PFSK-1 (cell line): Measurements from ENCODE around the gene LRBA.

ENCODE experiments used
- FOXP2 ChIP-seq: optimal IDR thresholded peaks from 2 replicates; pipeline ENCODE3; 2011; ENCODE audit warnings: borderline replicate concordance, control low read depth, inconsistent platforms; ENCODE audit not compliant: insufficient read depth; ENCODE audit errors: extremely low read length, extremely low read depth
- POLR2AphosphoS5 ChIP-seq: IDR thresholded peaks from 2 replicates; pipeline ENCODE4 v1.6.1; 2012; ENCODE audit warnings: low read depth, mild to moderate bottlenecking, control low read depth, low read length, moderate library complexity
- SIN3A ChIP-seq: IDR thresholded peaks from 2 replicates; pipeline ENCODE4 v1.6.1; 2012; ENCODE audit warnings: mild to moderate bottlenecking, low read length, moderate library complexity, borderline replicate concordance; ENCODE audit not compliant: insufficient read depth
- TAF1 ChIP-seq: IDR thresholded peaks from 2 replicates; pipeline ENCODE4 v1.6.1; 2012; ENCODE audit warnings: low read length, control low read depth, borderline replicate concordance; ENCODE audit not compliant: insufficient read depth
- TF ChIP-seq, protein P1 (sequence below), 2 experiments: IDR thresholded peaks; 2 replicates each; pipeline versions ENCODE4 v1.6.1 to v1.8.0; 2011 to 2012; ENCODE audit warnings: low read depth in 2 of 2, low read length in 2 of 2, control low read depth in 1 of 2, inconsistent platforms in 1 of 2, mild to moderate bottlenecking in 1 of 2, moderate library complexity in 1 of 2; ENCODE audit not compliant: insufficient read depth in 1 of 2

The LRBA gene

DNA sequence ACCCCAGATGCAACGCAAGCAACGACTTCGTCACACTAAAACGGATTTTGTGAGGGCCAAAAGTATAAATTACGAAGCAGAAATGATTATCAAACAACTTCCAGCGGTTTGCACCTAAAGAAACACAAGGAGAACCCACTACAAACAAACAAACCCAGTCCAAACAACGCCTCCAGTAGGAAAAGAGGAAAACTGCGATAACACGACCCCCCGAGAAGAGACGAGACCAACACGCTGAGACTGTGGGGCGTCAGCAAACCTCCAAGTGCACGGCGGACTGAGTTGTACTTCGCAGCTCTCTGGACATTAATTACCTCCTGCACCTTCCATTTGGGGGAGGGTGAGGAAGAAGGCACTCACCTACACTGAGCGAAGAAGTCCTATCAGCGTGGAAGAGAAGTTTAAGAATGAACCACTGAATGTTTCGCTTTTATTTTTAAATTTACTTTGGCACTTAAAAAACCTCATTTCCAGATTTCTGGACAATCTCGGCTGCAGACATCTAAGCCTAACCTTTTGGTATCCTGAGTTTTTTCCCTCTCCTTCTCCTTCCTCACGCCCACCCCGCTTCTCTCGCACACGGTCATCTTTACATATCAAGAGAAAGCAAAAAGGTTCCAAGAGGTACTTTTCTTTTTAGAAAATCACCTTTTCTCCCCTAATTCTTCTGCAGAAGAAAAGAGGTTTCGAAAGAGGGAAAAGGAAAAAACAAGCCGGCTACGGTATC, 432.8 kb downstream of the LRBA start, which contains the start of gene MAB21L2:
MAB21L2 (plus strand) TSS at position 6 of the 727 bp plus-strand sequence. CDS start 879 bp downstream, outside the sequence.
- TF ChIP-seq FOXP2 (no peak), SIN3A (no peak), POLR2AphosphoS5 (no peak), TAF1 (no peak)
- TF ChIP-seq, protein P1, sequence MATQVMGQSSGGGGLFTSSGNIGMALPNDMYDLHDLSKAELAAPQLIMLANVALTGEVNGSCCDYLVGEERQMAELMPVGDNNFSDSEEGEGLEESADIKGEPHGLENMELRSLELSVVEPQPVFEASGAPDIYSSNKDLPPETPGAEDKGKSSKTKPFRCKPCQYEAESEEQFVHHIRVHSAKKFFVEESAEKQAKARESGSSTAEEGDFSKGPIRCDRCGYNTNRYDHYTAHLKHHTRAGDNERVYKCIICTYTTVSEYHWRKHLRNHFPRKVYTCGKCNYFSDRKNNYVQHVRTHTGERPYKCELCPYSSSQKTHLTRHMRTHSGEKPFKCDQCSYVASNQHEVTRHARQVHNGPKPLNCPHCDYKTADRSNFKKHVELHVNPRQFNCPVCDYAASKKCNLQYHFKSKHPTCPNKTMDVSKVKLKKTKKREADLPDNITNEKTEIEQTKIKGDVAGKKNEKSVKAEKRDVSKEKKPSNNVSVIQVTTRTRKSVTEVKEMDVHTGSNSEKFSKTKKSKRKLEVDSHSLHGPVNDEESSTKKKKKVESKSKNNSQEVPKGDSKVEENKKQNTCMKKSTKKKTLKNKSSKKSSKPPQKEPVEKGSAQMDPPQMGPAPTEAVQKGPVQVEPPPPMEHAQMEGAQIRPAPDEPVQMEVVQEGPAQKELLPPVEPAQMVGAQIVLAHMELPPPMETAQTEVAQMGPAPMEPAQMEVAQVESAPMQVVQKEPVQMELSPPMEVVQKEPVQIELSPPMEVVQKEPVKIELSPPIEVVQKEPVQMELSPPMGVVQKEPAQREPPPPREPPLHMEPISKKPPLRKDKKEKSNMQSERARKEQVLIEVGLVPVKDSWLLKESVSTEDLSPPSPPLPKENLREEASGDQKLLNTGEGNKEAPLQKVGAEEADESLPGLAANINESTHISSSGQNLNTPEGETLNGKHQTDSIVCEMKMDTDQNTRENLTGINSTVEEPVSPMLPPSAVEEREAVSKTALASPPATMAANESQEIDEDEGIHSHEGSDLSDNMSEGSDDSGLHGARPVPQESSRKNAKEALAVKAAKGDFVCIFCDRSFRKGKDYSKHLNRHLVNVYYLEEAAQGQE (IDR thresholded peaks at IDR 0.05; ENCODE audit: insufficient read depth in 1 of 2, low read depth in 2 of 2, low read length in 2 of 2), result no peak

- TF ChIP-seq TAF1 (no peak), SIN3A (no peak), FOXP2 (no peak), POLR2AphosphoS5 (no peak)
- TF ChIP-seq, protein P1 (IDR thresholded peaks at IDR 0.05; ENCODE audit: insufficient read depth in 1 of 2, low read depth in 2 of 2, low read length in 2 of 2), result no peak
Observed at GRCh38 chr4:150581641-150582051, 433.4 kb downstream of the LRBA start.

DNA sequence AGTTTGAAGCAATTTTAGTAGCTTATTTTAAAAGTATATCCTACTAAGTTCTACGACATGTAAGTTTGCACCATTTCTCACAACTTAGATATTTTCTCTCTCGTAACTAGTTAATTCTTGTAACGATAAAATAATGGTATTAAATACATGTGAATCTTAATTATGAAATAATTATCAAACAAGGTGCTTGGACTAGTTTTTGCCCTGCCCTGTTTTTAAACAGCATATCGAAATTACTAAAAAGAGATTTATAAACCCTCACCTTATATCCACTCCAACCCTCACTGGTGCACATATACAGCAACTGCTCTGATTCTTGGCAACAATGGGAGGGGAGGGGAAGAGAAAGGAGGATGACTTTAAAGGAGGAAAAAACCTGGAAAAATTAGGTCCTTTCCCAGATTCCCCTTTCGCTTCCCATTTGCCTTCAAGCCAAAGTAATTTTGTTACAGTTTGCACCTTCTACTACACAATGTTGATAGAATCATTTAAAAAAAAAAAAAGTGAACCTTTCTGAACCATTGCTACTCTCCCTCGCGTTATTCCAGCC, 434.0 kb downstream of the LRBA start:
- TF ChIP-seq POLR2AphosphoS5 (no peak), FOXP2 (no peak), TAF1 (no peak), SIN3A (no peak)
- TF ChIP-seq, protein P1 (IDR thresholded peaks at IDR 0.05; ENCODE audit: insufficient read depth in 1 of 2, low read depth in 2 of 2, low read length in 2 of 2), result no peak

- no peak for TF ChIP-seq TAF1
- no peak for TF ChIP-seq POLR2AphosphoS5
- no peak for TF ChIP-seq SIN3A
- no peak for TF ChIP-seq FOXP2
Observed at GRCh38 chr4:150580306-150580705, 434.8 kb downstream of the LRBA start.

DNA sequence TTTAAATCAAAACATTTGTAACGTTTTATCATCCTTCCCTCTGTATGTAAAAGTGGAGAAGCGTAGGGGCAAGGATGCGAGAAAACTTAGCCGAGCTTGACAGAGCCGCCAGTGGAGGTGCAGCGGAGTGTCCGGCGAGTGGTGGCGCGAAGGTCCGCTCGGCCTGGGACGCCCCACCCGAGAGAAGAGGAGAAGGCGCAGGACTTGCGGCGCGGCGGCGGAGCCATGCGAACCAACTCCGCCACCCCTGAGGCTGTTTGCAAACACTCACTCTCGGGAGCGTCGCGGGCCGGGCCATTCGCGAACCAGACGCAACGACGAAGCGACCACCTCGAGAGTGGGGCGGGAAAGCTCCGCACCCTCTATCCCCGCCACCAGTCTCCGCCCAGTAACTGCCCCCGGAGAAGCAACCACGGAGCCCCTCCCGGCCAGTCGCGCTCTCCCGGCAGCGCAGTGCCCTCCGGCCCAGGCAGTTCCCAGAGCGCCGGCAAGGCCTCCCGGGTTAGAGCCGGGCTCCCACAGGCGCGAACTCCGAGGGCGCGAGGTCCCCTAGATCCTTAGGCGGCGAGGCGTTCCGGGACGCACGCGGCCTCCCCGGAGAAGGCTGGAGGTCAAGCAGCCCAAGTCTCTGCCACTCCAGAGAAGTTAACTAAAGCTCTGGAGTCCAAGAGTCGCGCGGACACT, 435.4 kb downstream of the LRBA start:
- no peak for TF ChIP-seq SIN3A
- no peak for TF ChIP-seq FOXP2
- no peak for TF ChIP-seq TAF1
- TF ChIP-seq, protein P1 (IDR thresholded peaks at IDR 0.05; ENCODE audit: insufficient read depth in 1 of 2, low read depth in 2 of 2, low read length in 2 of 2), result no peak
- TF ChIP-seq POLR2AphosphoS5, result no peak
